ENCODE results near the gene LEFTY2.
"Not testable (repeated sequence)": the region's sequence is repeated elsewhere in the genome, so short reads cannot be mapped to it uniquely, and the experiment has no call there.

Gene LEFTY2

DNA sequence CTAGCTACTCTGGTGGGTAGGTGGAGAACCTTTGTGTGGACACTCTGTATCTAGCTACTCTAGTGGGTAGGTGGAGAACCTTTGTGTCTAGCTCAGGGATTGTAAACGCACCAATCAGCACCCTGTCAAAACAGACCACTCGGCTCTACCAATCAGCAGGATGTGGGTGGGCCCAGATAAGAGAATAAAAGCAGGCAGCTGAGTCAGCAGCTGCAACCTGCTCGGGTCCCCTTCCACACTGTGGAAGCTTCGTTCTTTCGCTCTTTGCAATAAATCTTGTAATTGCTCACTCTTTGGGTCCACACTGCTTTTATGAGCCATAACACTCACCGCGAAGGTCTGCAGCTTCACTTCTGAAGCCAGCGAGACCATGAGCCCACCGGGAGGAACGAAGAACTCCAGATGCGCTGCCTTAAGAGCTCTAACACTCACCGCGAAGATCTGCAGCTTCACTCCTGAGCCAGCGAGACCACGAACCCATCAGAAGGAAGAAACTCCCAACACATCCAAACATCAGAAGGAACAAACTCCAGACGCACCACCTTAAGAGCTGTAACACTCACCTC, 29.7 kb upstream of the LEFTY2 start:
- H3K27me3 ChIP-seq (ENCODE audit: control insufficient read depth, insufficient read depth, low read length); H3K4me3 ChIP-seq (ENCODE audit: low read depth, low read length); H3K9me3 ChIP-seq (ENCODE audit: control insufficient read depth, insufficient read depth, low read length); H3K4me1 ChIP-seq (ENCODE audit: control insufficient read depth, insufficient read depth, low read length); H3K9ac ChIP-seq (ENCODE audit: low read depth, low read length); H3K36me3 ChIP-seq (ENCODE audit: control insufficient read depth, insufficient read depth, low read length): not testable (repeated sequence)

DNA sequence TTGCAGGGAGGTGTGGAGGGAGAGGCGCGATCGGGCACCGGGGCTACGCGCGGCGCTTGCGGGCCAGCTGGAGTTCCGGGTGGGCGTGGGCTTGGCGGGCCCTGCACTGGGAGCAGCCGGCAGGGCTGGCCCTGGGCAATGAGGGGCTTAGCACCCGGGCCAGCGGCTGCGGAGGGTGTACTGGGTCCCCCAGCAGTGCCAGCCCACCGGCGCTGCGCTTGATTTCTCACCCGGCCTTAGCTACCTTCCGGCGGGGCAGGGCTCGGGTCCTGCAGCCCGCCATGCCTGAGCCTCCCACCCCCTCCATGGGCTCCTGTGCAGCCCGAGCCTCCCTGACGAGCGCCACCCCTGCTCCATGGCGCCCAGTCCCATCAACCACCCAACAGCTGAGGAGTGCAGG, 28.7 kb upstream of the LEFTY2 start:
- H3K9me3 ChIP-seq (ENCODE audit: control insufficient read depth, insufficient read depth, low read length); H3K4me3 ChIP-seq (ENCODE audit: low read depth, low read length); H3K36me3 ChIP-seq (ENCODE audit: control insufficient read depth, insufficient read depth, low read length); H3K27me3 ChIP-seq (ENCODE audit: control insufficient read depth, insufficient read depth, low read length); H3K4me1 ChIP-seq (ENCODE audit: control insufficient read depth, insufficient read depth, low read length); H3K9ac ChIP-seq (ENCODE audit: low read depth, low read length): not testable (repeated sequence)

DNA sequence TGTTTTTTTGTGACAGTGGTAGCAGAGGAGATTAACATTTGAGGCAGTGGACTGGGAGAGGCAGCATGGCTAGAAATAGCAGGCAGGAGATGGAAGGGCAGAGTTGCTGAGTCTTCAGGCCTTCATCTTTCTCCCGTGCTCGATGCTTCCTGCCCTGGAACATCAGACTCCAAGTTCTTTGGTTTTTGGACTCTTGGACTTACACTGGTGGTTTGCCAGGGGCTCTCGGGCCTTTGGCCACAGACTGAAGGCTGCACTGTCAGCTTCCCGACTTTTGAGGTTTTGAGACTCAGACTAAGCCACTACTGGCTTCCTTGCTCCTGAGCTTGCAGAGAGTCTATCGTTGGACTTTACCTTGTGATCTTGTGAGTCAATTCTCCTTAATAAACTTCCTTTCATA, 24.2 kb upstream of the LEFTY2 start:
- Histone ChIP-seq H3K4me1 (ENCODE audit: control insufficient read depth, insufficient read depth, low read length) (no peaks in the 10 kb centered on the region), H3K36me3 (ENCODE audit: control insufficient read depth, insufficient read depth, low read length) (no peaks in the 10 kb centered on the region), H3K27me3 (ENCODE audit: control insufficient read depth, insufficient read depth, low read length) (no peaks in the 10 kb centered on the region), H3K9me3 (ENCODE audit: control insufficient read depth, insufficient read depth, low read length) (no peaks in the 10 kb centered on the region), H3K9ac (ENCODE audit: low read depth, low read length) (no peak overlapping the region), H3K4me3 (ENCODE audit: low read depth, low read length) (no peak overlapping the region)

DNA sequence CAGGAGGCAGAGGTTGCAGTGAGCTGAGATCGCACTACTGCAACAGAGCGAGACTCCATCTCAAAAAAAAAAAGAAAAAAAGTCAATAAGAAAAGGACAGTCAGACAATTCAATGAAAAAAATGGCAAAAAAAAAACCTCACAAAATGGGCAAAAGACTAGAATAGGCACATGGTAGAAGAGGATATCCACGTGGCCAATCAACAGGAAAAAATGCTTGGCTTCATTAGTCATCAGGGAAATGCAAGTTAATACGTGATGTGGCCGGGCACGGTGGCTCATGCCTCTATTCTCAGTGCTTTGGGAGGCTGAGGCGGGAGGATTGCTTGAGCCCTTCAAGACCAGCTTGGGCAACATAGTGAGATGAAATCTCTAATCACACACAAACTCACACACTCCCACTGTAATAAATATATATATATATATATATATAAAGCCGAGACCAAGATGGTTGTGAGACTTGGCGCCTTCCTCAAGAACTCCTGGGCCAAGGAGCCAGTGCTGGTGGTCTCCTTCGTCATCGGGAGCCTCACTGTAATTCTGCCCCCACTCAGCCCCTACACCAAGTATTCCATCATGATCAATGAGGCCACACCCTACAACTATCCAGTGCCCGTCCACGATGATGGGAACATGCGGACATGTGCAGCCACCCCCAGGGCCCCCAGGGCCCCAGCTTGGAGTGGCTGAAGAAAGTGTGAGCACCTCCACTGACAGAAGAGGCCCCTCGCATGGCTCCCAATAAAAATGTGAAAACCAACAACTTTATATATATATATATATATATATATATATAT, 22.9 kb upstream of the LEFTY2 start:
- Histone ChIP-seq H3K36me3 (ENCODE audit: control insufficient read depth, insufficient read depth, low read length) (no peaks in the 10 kb centered on the region), H3K9me3 (ENCODE audit: control insufficient read depth, insufficient read depth, low read length) (no peaks in the 10 kb centered on the region), H3K9ac (ENCODE audit: low read depth, low read length) (no peak overlapping the region), H3K27me3 (ENCODE audit: control insufficient read depth, insufficient read depth, low read length) (no peaks in the 10 kb centered on the region), H3K4me1 (ENCODE audit: control insufficient read depth, insufficient read depth, low read length) (no peaks in the 10 kb centered on the region), H3K4me3 (ENCODE audit: low read depth, low read length) (no peak overlapping the region)

DNA sequence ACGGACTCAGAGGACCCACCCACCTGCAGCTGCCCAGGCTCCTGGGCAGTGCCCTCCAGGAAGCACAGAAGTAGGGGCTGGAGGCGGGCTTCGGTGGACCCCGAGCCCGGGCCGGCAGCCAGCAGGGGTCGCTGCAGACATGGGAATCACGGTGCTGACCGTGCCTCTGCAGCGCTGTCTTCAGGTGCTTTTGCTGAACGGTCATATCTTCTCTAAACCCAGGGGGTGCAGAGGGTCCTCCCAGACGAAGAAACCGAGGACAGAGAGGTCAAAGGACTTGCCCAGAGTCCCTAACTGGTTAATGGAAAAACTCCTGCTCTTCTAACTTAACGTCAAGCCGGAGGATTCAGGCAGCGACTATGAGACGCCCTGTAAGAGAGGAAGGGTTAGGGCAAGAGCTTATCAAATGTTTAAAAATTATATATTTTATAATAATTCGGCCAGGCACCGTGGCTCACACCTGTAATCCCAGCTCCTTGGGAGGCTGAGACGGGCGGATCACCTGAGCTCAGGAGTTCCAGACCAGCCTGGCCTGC, 21.5 kb upstream of the LEFTY2 start:
- Histone ChIP-seq H3K4me3 (ENCODE audit: low read depth, low read length) (no peak overlapping the region), H3K36me3 (ENCODE audit: control insufficient read depth, insufficient read depth, low read length) (no peaks in the 10 kb centered on the region), H3K27me3 (ENCODE audit: control insufficient read depth, insufficient read depth, low read length) (no peaks in the 10 kb centered on the region), H3K4me1 (ENCODE audit: control insufficient read depth, insufficient read depth, low read length) (no peaks in the 10 kb centered on the region), H3K9me3 (ENCODE audit: control insufficient read depth, insufficient read depth, low read length) (no peaks in the 10 kb centered on the region), H3K9ac (ENCODE audit: low read depth, low read length) (no peak overlapping the region)

DNA sequence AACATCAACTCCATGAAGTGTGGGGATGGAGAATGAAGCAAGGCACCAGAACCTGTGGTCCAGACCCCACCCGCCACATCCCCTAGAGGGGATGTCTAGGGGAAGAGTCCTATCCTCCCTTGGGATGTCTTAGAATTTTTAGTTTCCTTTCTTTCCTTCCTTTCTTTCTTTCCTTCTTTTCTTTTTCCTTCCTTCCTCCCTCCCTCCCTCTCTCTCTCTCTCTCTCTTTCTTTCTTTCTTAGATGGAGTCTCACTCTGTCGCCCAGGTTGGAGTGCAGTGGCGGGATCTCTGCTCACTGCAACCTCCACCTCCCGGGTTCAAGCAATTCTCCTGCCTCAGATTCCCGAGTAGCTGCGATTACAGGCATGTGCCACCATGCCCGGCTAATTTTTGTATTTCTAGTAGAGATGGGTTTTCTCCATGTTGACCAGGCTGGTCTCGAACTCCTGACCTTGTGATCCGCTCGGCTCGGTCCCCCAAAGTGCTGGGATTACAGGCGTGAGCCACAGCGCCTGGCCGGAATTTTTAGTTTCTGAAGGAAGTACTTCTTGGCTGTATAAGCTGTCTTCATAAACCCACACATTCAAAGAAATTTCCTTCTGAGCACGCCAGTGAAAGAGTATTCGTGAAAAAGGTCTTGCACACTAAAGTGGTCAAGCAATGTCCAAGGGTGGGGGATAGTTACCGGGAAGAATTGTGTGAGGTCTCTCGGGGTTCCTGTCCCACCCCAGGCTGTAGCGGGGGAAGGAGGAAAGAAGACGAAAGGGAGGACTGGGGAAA, 20.8 kb upstream of the LEFTY2 start:
- no peak overlapping the region for H3K4me3 ChIP-seq (ENCODE audit: low read depth, low read length)
- no peaks in the 10 kb centered on the region for H3K36me3 ChIP-seq (ENCODE audit: control insufficient read depth, insufficient read depth, low read length)
- H3K9ac ChIP-seq (ENCODE audit: low read depth, low read length), result no peak overlapping the region
- H3K4me1 ChIP-seq (ENCODE audit: control insufficient read depth, insufficient read depth, low read length), result no peaks in the 10 kb centered on the region
- no peaks in the 10 kb centered on the region for H3K27me3 ChIP-seq (ENCODE audit: control insufficient read depth, insufficient read depth, low read length)
- no peaks in the 10 kb centered on the region for H3K9me3 ChIP-seq (ENCODE audit: control insufficient read depth, insufficient read depth, low read length)

DNA sequence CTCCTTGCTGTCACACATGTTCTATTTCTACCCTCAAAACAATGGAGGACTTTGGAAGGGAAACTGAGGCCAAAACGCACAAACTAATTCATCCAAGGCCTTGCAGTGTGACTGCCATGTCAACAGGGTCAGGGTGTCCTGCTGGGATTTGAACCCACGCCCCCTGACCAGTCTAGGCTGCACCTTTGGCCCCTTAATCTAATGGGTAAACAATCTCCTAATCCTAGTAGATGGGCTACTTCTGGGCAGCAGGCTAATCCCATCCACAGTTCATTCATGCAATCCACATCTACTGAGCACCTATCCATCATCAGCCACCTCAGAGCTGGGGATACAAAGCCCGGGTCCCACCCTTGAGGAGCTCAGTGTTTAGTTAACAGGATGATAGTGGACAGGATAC, 17.0 kb upstream of the LEFTY2 start:
- Histone ChIP-seq H3K9me3 (ENCODE audit: control insufficient read depth, insufficient read depth, low read length) (no peaks in the 10 kb centered on the region), H3K4me1 (ENCODE audit: control insufficient read depth, insufficient read depth, low read length) (no peaks in the 10 kb centered on the region), H3K27me3 (ENCODE audit: control insufficient read depth, insufficient read depth, low read length) (no peaks in the 10 kb centered on the region), H3K36me3 (ENCODE audit: control insufficient read depth, insufficient read depth, low read length) (no peaks in the 10 kb centered on the region), H3K9ac (ENCODE audit: low read depth, low read length) (no peak overlapping the region), H3K4me3 (ENCODE audit: low read depth, low read length) (no peak overlapping the region)

DNA sequence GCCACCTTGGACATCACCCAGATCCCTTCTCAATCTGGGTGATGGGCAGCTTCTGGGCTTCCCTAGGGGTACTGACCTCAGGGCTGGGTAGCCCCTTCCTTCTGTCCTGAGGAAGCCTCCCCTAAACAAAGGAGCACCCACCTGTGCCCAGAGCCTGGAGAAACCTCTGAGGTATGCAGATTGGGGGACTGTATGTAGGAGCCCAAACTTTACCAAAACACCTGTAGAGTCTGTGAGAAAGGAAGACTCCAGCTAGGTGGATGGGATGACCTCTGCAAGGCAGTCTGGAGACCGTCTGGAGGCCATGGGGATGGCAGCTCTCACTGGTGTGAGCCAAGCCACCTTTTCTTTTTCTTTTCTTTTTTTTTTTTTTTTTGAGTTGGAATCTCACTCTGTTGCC, 13.7 kb upstream of the LEFTY2 start:
- Histone ChIP-seq H3K9ac (ENCODE audit: low read depth, low read length) (no peak overlapping the region), H3K27me3 (ENCODE audit: control insufficient read depth, insufficient read depth, low read length) (peaks cover 4% of the 10 kb centered on the region)

DNA sequence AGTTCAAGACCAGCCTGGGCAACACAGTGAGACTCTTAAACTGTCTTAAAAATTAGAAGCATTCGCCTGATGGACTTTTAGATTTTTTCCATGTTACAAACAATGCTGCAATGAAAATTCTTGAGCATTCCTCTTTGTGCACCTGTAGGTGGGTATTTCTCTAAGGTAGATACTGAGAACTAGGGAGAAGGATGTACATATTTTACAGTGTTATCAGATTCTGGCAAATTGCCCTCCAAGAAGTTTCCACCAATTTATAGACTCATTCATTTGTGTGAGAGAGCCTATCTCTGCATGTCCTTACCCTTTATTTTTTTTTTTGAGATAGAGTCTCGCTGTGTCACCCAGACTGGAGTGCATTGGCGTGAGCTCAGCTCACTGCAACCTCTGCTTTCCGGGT, 12.3 kb upstream of the LEFTY2 start:
- H3K4me1 ChIP-seq (ENCODE audit: control insufficient read depth, insufficient read depth, low read length), result no peaks in the 10 kb centered on the region
- no peaks in the 10 kb centered on the region for H3K9me3 ChIP-seq (ENCODE audit: control insufficient read depth, insufficient read depth, low read length)
- no peak overlapping the region for H3K4me3 ChIP-seq (ENCODE audit: low read depth, low read length)
- no peaks in the 10 kb centered on the region for H3K36me3 ChIP-seq (ENCODE audit: control insufficient read depth, insufficient read depth, low read length)
- H3K27me3 ChIP-seq (ENCODE audit: control insufficient read depth, insufficient read depth, low read length), result peaks cover 4% of the 10 kb centered on the region
- no peak overlapping the region for H3K9ac ChIP-seq (ENCODE audit: low read depth, low read length)

More for the DNA sequence above, 13.7 kb upstream of the LEFTY2 start:
- no peaks in the 10 kb centered on the region for H3K9me3 ChIP-seq (ENCODE audit: control insufficient read depth, insufficient read depth, low read length)
- H3K4me3 ChIP-seq (ENCODE audit: low read depth, low read length), result no peak overlapping the region
- H3K4me1 ChIP-seq (ENCODE audit: control insufficient read depth, insufficient read depth, low read length), result no peaks in the 10 kb centered on the region
- no peaks in the 10 kb centered on the region for H3K36me3 ChIP-seq (ENCODE audit: control insufficient read depth, insufficient read depth, low read length)

DNA sequence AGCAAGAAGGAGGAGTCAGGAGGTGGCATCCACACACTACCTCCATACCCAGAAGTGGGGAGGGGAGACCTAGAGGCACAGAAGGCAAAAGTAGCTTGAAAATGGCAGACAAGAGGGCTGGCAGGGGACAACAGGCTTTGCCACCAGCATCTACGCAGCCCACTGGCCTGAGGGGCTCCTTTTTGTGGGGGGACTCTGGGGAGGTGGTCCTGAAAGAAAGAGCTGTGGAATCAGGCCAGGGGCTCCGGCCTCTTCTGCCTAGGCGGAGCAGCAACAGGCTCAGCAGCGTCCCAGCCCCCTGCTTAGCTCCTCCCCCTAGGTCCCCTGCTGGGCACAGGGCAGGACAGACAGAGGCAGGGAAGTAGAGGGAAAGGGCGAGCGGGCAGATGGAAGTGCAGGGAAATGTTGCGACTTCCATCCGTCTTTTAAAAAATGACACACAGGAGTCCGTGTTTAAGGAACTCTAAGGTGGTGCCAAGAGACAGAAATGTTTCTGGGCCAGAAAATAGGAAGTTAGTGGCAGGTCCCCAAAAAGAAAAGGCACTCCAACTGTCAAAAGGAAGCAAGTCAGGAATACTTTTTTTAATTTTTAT, 10.0 kb upstream of the LEFTY2 start:
- Histone ChIP-seq H3K36me3 (ENCODE audit: control insufficient read depth, insufficient read depth, low read length) (no peaks in the 10 kb centered on the region), H3K9me3 (ENCODE audit: control insufficient read depth, insufficient read depth, low read length) (no peaks in the 10 kb centered on the region), H3K4me1 (ENCODE audit: control insufficient read depth, insufficient read depth, low read length) (peaks cover 2% of the 10 kb centered on the region), H3K27me3 (ENCODE audit: control insufficient read depth, insufficient read depth, low read length) (peaks cover 4% of the 10 kb centered on the region), H3K9ac (ENCODE audit: low read depth, low read length) (no peak overlapping the region), H3K4me3 (ENCODE audit: low read depth, low read length) (peak overlapping the region; percentile 30)

DNA sequence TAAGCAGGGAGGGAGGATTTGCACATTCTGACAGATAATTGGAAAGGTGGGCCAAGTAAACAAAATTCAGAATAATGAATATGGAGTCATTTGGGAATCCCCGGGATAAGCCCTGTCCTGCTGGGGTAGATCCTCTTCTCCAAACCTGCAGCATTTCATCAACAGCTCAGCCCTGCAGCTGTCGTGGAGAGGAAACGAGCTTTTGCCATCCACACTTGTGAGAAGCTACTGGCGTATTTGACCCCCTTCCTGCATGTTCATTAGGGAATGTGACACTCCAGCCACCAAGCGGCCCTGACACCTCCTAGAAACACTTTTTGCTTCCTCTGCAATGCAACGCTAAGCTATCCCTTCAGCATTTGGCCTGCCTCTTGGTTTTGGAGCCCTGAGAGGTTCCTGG, 8.0 kb upstream of the LEFTY2 start:
- Histone ChIP-seq H3K9ac (ENCODE audit: low read depth, low read length) (no peak overlapping the region), H3K4me1 (ENCODE audit: control insufficient read depth, insufficient read depth, low read length) (peaks cover 17% of the 10 kb centered on the region), H3K36me3 (ENCODE audit: control insufficient read depth, insufficient read depth, low read length) (no peaks in the 10 kb centered on the region), H3K4me3 (ENCODE audit: low read depth, low read length) (no peak overlapping the region), H3K9me3 (ENCODE audit: control insufficient read depth, insufficient read depth, low read length) (no peaks in the 10 kb centered on the region), H3K27me3 (ENCODE audit: control insufficient read depth, insufficient read depth, low read length) (peaks cover 7% of the 10 kb centered on the region)
